Activated B cell treated with CpG ODN at 0.5 μM for 24 hours (primary cell): Measurements from ENCODE around the gene ABCD4. TPM values are rescaled to one million over a fixed set of nuclear protein-coding genes. Genes with fewer than 3 reads are reported as not detected.
"Not testable (repeated sequence)": the region's sequence is repeated elsewhere in the genome, so short reads cannot be mapped to it uniquely, and the experiment has no call there.

Source experiments
- ATAC-seq: fragments of 200-7000 bp; cut with Tn5 transposase; one replicate; pipeline ENCODE4 v1.10.0; 2021; ENCODE audit warnings: low read depth, mild to moderate bottlenecking, moderate library complexity
- CTCF ChIA-PET: fragments of 350-600 bp; sonication (Branson Sonifier 250); formaldehyde crosslinking; loops from one replicate; lab custom pipeline; 2021; ENCODE audit warnings: antibody characterized with exemption; lab: Charles Lee
- POLR2A ChIA-PET: fragments of 350-600 bp; sonication (Branson Sonifier 250); formaldehyde crosslinking; loops from one replicate; lab custom pipeline; 2021; ENCODE audit warnings: antibody characterized with exemption; lab: Charles Lee
- DNase-seq: peaks from one replicate; pipeline ENCODE4 v3.0.0; 2022
- H3K27ac Mint-ChIP-seq: one replicate; pipeline ENCODE4 v1.8.0; 2020; ENCODE audit warnings: mixed read lengths
- H3K27me3 Mint-ChIP-seq: one replicate; pipeline ENCODE4 v1.8.0; 2021; ENCODE audit warnings: mixed read lengths
- H3K36me3 Mint-ChIP-seq: one replicate; pipeline ENCODE4 v1.8.0; 2021; ENCODE audit warnings: low read depth, mixed read lengths
- H3K4me1 Mint-ChIP-seq: one replicate; pipeline ENCODE4 v1.8.0; 2021; ENCODE audit warnings: mixed read lengths
- H3K4me3 Mint-ChIP-seq: one replicate; pipeline ENCODE4 v1.8.0; 2020; ENCODE audit warnings: mild to moderate bottlenecking, mixed read lengths
- H3K9me3 Mint-ChIP-seq: one replicate; pipeline ENCODE4 v1.8.0; 2020; ENCODE audit warnings: mixed read lengths
- CTCF ChIP-seq: fragments of 200-600 bp; IDR thresholded peaks from one replicate; pipeline ENCODE4 v1.8.0; 2022; ENCODE audit warnings: antibody characterized with exemption, mild to moderate bottlenecking
- intact Hi-C: fragments of 100-400 bp; cut with micrococcal nuclease; formaldehyde crosslinking; loops from one replicate; pipeline ENCODE4 v1.15.1; 2024
- total RNA-seq: library from RNA; stranded (reverse); gene quantifications from 2 replicates; pipeline ENCODE4 v1.2.3, GENCODE V29; 2022

The ABCD4 gene
- total RNA-seq, 1 donor from 2014 or later: 78.4 TPM

GRCh38 chr14:74333909-74334308 lies 31.2 kb upstream of the ABCD4 start:
- DNase-seq: no peak
- POLR2A ChIA-PET: no interaction called here
- no peaks in the 10 kb centered on the region for H3K9me3 Mint-ChIP-seq
- H3K36me3 Mint-ChIP-seq: no peaks in the 10 kb centered on the region
- CTCF ChIA-PET: no interaction called here
- TF ChIP-seq CTCF: no peak
- no peak for ATAC-seq
- no peaks in the 10 kb centered on the region for H3K4me1 Mint-ChIP-seq
- intact Hi-C loops: no loop called here
- peaks cover 5% of the 10 kb centered on the region for H3K27me3 Mint-ChIP-seq
- no peak overlapping the region for H3K27ac Mint-ChIP-seq
- no peak overlapping the region for H3K4me3 Mint-ChIP-seq

DNA sequence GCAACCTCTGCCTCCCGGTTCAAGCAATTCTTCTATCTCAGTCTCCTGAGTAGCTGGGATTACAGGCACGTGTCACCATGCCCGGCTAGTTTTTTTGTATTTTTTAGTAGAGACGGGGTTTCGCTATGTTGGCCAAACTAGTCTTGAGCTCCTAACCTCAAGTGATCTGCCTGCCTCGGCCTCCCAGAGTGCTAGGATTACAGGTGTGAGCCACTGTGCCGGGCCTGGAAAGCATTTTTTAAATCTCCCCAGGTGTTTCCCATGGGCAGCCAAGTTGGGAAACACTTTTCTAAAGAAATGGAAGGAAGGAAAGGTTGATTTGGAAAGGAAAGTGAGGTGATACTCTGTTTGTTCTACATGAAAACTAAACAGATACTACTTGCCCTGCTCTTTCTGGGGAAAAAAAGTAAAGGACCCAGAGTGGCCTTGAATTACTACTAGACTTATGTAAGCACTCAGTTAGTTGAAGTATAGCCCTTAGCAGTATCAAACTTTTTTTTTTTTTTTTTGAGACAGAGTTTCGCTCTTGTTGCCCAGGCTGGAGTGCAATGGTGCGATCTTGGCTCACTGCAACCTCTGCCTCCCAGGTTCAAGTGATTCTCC lies 27.3 kb upstream of the ABCD4 start:
- H3K27ac Mint-ChIP-seq, H3K36me3 Mint-ChIP-seq, H3K9me3 Mint-ChIP-seq, intact Hi-C loops, H3K27me3 Mint-ChIP-seq, POLR2A ChIA-PET, ATAC-seq, CTCF ChIA-PET, H3K4me1 Mint-ChIP-seq, H3K4me3 Mint-ChIP-seq, DNase-seq: not testable (repeated sequence)

DNA sequence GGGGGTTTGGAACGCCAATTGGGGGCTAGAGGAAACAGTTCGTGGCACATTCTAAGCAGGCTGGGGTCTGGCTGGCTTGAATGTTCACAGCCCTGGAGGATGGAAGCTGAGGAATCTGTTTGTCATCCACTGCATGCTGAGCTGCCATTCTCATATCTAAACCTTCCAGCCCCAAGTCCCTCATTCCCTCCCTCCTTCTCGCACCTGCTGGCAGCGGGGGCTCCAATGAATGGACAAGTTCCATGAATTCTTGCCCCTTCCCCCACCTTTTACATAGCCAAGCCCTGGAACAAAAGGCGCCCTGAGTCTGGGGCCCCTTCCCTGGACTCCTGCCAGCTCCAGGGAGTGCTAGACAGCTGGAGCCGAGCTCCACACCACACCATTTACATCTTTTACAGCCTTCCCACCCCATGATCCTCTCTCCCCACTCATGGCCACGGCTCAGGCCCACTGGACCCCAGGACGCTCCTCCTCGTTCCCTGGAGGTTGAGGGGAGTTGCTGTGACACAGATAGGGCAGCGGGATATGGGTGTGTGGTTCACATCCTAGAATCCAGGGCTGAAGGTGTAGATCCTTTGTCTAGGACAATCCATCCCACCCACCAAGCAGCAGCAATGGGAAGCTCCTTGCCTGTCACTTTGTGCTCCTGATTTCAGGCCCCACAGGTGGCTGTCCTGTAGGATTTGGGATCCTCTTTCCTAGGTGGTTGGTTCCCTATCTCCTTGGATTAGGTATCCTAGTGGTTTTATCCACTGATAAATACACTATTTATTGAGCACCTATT lies 23.8 kb upstream of the ABCD4 start:
- H3K36me3 Mint-ChIP-seq: no peaks in the 10 kb centered on the region

GRCh38 chr14:74325446-74325845 lies 22.7 kb upstream of the ABCD4 start:
- Mint-ChIP-seq H3K27ac (no peak overlapping the region), H3K9me3 (no peaks in the 10 kb centered on the region), H3K4me1 (no peaks in the 10 kb centered on the region), H3K36me3 (no peaks in the 10 kb centered on the region), H3K27me3 (peaks cover 11% of the 10 kb centered on the region), H3K4me3 (no peak overlapping the region)
- intact Hi-C loops: no loop called here
- no peak for DNase-seq
- CTCF ChIA-PET: interaction anchor here (1.2 kb wide), 1 partner anchor 153 kb away, joined by 3 read pairs; no protein-coding TSS in a partner anchor
- no peak for ATAC-seq
- POLR2A ChIA-PET: no interaction called here
- no peak for TF ChIP-seq CTCF

More for the DNA sequence above, 23.8 kb upstream of the ABCD4 start:
- CTCF ChIA-PET: interaction anchor here (1.2 kb wide), 1 partner anchor 152 kb away, joined by 3 read pairs; no protein-coding TSS in a partner anchor
- ATAC-seq (no peak), DNase-seq (no peak)
- peaks cover 6% of the 10 kb centered on the region for H3K27me3 Mint-ChIP-seq
- no peak overlapping the region for H3K4me3 Mint-ChIP-seq
- H3K9me3 Mint-ChIP-seq: no peaks in the 10 kb centered on the region
- POLR2A ChIA-PET: interaction anchor here (0.6 kb wide), 1 partner anchor 470 kb away, joined by 4 read pairs; no protein-coding TSS in a partner anchor
- TF ChIP-seq CTCF: no peak
- intact Hi-C loops: no loop called here
- H3K4me1 Mint-ChIP-seq: no peaks in the 10 kb centered on the region
- H3K27ac Mint-ChIP-seq: no peak overlapping the region

- intact Hi-C loops: no loop called here
- no peak for TF ChIP-seq CTCF
- DNase-seq (no peak), ATAC-seq (no peak)
- no peaks in the 10 kb centered on the region for H3K4me1 Mint-ChIP-seq
- peaks cover 11% of the 10 kb centered on the region for H3K27me3 Mint-ChIP-seq
- POLR2A ChIA-PET: no interaction called here
- no peak overlapping the region for H3K27ac Mint-ChIP-seq
- CTCF ChIA-PET: interaction anchor here (1.2 kb wide), 1 partner anchor 153 kb away, joined by 3 read pairs; no protein-coding TSS in a partner anchor
- no peaks in the 10 kb centered on the region for H3K36me3 Mint-ChIP-seq
- H3K4me3 Mint-ChIP-seq: no peak overlapping the region
- no peaks in the 10 kb centered on the region for H3K9me3 Mint-ChIP-seq
These were observed 22.2 kb upstream of the ABCD4 start for GRCh38 chr14:74324931-74325361.
